ENCODE measurements around the gene TFF1. TPM values are rescaled to one million over a fixed set of nuclear protein-coding genes. Genes with fewer than 3 reads are reported as not detected.

The TFF1 gene
- total RNA-seq, 1 donor, result not detected

DNA sequence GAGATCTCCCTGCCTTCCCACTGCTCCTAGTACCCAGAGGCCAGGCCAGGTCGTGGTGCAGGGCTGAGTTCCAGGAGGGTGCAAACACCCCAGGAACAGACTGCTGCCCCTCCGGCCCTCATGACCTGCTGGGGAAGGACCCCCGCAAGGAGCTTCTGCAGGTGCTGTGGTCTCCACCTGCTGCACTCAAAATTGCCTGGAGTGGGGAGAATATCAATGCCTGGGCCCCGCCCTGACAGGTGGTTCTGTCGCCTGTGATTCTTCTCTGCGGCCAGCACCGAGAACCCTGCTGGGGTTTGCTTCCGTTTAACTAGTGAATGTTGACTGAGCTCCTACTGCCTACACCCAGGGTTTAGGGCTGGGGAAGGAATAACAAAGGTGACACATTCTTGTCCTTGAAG, 49.0 kb downstream of the TFF1 start:
- Histone ChIP-seq H3K27ac (ENCODE audit: low read depth, low read length) (no peak overlapping the region), H3K9me3 (ENCODE audit: low read depth, low read length) (no peaks in the 10 kb centered on the region), H2AFZ (ENCODE audit: low read length) (no peak overlapping the region), H4K20me1 (ENCODE audit: insufficient read depth, low read length) (no peaks in the 10 kb centered on the region), H3K4me2 (ENCODE audit: insufficient read depth, low read length) (no peak overlapping the region), H3K4me3 (ENCODE audit: insufficient read depth, low read length) (no peak overlapping the region), H3K27me3 (ENCODE audit: insufficient read depth, low read length) (no peaks in the 10 kb centered on the region), H3K36me3 (ENCODE audit: insufficient read depth, low read length) (no peaks in the 10 kb centered on the region), H3K4me1 (ENCODE audit: insufficient read depth, low read length) (no peaks in the 10 kb centered on the region), H3K79me2 (ENCODE audit: insufficient read depth, low read length) (no peaks in the 10 kb centered on the region)
- TF ChIP-seq, protein P1, sequence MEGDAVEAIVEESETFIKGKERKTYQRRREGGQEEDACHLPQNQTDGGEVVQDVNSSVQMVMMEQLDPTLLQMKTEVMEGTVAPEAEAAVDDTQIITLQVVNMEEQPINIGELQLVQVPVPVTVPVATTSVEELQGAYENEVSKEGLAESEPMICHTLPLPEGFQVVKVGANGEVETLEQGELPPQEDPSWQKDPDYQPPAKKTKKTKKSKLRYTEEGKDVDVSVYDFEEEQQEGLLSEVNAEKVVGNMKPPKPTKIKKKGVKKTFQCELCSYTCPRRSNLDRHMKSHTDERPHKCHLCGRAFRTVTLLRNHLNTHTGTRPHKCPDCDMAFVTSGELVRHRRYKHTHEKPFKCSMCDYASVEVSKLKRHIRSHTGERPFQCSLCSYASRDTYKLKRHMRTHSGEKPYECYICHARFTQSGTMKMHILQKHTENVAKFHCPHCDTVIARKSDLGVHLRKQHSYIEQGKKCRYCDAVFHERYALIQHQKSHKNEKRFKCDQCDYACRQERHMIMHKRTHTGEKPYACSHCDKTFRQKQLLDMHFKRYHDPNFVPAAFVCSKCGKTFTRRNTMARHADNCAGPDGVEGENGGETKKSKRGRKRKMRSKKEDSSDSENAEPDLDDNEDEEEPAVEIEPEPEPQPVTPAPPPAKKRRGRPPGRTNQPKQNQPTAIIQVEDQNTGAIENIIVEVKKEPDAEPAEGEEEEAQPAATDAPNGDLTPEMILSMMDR (IDR thresholded peaks at IDR 0.05; ENCODE audit: extremely low read depth, low read depth, low read length), result no peak
- peak; percentile 4 for DNase-seq (ENCODE audit: insufficient read length, low spot score, missing footprints)

GRCh38 chr21:42316891-42317290, 49.4 kb downstream of the TFF1 start:
- Histone ChIP-seq H2AFZ (ENCODE audit: low read length) (no peak overlapping the region), H3K4me2 (ENCODE audit: insufficient read depth, low read length) (no peak overlapping the region), H3K36me3 (ENCODE audit: insufficient read depth, low read length) (no peaks in the 10 kb centered on the region), H3K4me1 (ENCODE audit: insufficient read depth, low read length) (no peaks in the 10 kb centered on the region), H3K9me3 (ENCODE audit: low read depth, low read length) (no peaks in the 10 kb centered on the region), H3K27me3 (ENCODE audit: insufficient read depth, low read length) (no peaks in the 10 kb centered on the region), H3K79me2 (ENCODE audit: insufficient read depth, low read length) (no peaks in the 10 kb centered on the region), H4K20me1 (ENCODE audit: insufficient read depth, low read length) (no peaks in the 10 kb centered on the region), H3K27ac (ENCODE audit: low read depth, low read length) (no peak overlapping the region), H3K4me3 (ENCODE audit: insufficient read depth, low read length) (no peak overlapping the region)
- no peak for DNase-seq (ENCODE audit: insufficient read length, low spot score, missing footprints)
- TF ChIP-seq, protein P1 (IDR thresholded peaks at IDR 0.05; ENCODE audit: extremely low read depth, low read depth, low read length), result no peak

DNA sequence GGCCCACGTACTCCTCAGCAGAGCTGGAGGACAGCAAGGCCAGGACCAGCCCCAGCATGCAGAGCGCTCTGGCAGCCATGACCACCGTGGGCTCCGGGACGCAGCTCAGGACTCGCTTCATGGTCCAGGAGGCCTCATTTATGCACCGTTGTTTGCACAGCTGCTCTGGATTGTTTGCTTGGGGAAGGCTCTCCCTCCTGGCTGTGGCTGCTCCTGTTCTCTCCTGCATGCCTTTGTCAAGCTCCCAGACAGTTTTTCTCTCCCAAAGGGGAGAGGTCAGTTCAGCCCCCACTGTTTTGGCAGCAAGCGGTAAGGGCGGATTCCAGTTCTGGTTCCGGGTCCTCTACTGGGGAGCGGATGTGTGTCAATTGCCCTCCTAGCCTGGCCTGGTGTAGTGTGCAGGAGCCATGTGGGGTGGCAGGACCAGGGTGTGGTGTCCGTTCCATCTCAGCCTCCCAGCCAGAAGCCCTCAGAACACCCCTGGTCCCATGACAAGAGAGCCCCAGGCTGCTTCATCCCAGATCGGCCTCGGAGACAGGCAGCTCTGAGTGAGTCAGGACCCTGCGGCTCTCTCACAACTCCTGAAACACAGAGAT, 50.9 kb downstream of the TFF1 start, which contains the start of gene TFF3:
TFF3 (minus strand) TSS at position 114 of the 596 bp plus-strand sequence; CDS start at position 79, 35 bp downstream.
- no peaks in the 10 kb centered on the region for H3K9me3 ChIP-seq (ENCODE audit: low read depth, low read length)
- H3K27me3 ChIP-seq (ENCODE audit: insufficient read depth, low read length), result no peaks in the 10 kb centered on the region
- DNase-seq (ENCODE audit: insufficient read length, low spot score, missing footprints), result peak; percentile 48
- TF ChIP-seq, protein P1 (IDR thresholded peaks at IDR 0.05; ENCODE audit: extremely low read depth, low read depth, low read length), result no peak
- no peaks in the 10 kb centered on the region for H3K79me2 ChIP-seq (ENCODE audit: insufficient read depth, low read length)
- H2AFZ ChIP-seq (ENCODE audit: low read length), result no peak within 1 kb of the TSS
- H3K4me3 ChIP-seq (ENCODE audit: insufficient read depth, low read length), result no peak within 1 kb of the TSS
- no peaks in the 10 kb centered on the region for H4K20me1 ChIP-seq (ENCODE audit: insufficient read depth, low read length)
- H3K27ac ChIP-seq (ENCODE audit: low read depth, low read length), result no peak within 1 kb of the TSS
- H3K4me2 ChIP-seq (ENCODE audit: insufficient read depth, low read length), result no peak within 1 kb of the TSS
- H3K4me1 ChIP-seq (ENCODE audit: insufficient read depth, low read length), result no peaks in the 10 kb centered on the region
- H3K36me3 ChIP-seq (ENCODE audit: insufficient read depth, low read length), result no peaks in the 10 kb centered on the region

DNA sequence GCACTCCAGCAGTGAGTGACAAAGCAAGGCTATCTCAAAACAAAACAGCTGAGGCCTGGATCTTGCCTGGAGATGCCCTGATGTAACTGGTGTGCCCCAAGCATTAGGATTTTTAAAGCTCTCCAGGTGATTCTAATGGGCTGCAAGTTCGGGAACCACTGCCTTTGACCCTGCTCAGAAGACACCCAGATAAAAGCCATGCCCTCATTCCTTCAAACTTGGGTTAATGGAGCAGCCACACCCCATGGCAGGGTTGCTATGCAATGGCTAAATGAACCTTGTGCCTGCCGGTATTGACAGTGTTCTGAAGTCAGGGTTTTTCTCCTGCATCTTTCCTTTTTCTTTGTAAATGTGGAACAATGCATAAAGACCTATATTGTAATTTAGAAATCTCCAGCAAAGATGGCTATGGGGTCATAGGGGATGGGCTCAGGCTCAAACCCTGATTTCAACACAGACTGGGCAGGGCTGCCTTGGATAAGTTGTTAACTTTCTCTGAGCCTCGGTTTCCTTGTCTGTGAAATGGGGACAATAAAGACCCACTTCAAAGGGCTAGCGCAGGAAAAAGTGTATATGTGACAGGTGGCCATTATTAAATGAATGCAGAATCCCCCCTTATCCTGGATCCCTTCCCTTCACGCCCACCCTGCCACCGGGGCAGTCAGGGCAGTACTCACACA, 51.6 kb downstream of the TFF1 start:
- no peak overlapping the region for H3K4me2 ChIP-seq (ENCODE audit: insufficient read depth, low read length)
- H3K9me3 ChIP-seq (ENCODE audit: low read depth, low read length), result no peaks in the 10 kb centered on the region
- no peak overlapping the region for H3K27ac ChIP-seq (ENCODE audit: low read depth, low read length)
- H3K36me3 ChIP-seq (ENCODE audit: insufficient read depth, low read length), result no peaks in the 10 kb centered on the region
- DNase-seq (ENCODE audit: insufficient read length, low spot score, missing footprints), result peak; percentile 1
- H3K79me2 ChIP-seq (ENCODE audit: insufficient read depth, low read length), result no peaks in the 10 kb centered on the region
- H3K4me3 ChIP-seq (ENCODE audit: insufficient read depth, low read length), result no peak overlapping the region
- no peak overlapping the region for H2AFZ ChIP-seq (ENCODE audit: low read length)
- H3K27me3 ChIP-seq (ENCODE audit: insufficient read depth, low read length), result no peaks in the 10 kb centered on the region
- H4K20me1 ChIP-seq (ENCODE audit: insufficient read depth, low read length), result no peaks in the 10 kb centered on the region
- no peaks in the 10 kb centered on the region for H3K4me1 ChIP-seq (ENCODE audit: insufficient read depth, low read length)
- TF ChIP-seq, protein P1 (IDR thresholded peaks at IDR 0.05; ENCODE audit: extremely low read depth, low read depth, low read length), result no peak
